GM12864 (cell line): Measurements from ENCODE around the gene GALNS.

Experiments used
- DNase-seq: peaks from one replicate; pipeline ENCODE4 v3.0.0-alpha.2; 2011; ENCODE audit warnings: low read depth
- H3K4me3 ChIP-seq: 2 replicates; pipeline ENCODE4 v1.5.1; 2011; ENCODE audit warnings: mild to moderate bottlenecking, low read depth, low read length, control low read depth
- TF ChIP-seq, protein P1 (sequence below): IDR thresholded peaks from 2 replicates; pipeline ENCODE4 v1.5.1; 2011; ENCODE audit warnings: low read depth, mild to moderate bottlenecking, moderate library complexity, low read length, control low read depth, inconsistent platforms; ENCODE audit errors: missing control alignments

GALNS gene

GRCh38 chr16:88816736-88817535 lies 39.8 kb downstream of the GALNS start:
- no peak overlapping the region for H3K4me3 ChIP-seq
- TF ChIP-seq, protein P1, sequence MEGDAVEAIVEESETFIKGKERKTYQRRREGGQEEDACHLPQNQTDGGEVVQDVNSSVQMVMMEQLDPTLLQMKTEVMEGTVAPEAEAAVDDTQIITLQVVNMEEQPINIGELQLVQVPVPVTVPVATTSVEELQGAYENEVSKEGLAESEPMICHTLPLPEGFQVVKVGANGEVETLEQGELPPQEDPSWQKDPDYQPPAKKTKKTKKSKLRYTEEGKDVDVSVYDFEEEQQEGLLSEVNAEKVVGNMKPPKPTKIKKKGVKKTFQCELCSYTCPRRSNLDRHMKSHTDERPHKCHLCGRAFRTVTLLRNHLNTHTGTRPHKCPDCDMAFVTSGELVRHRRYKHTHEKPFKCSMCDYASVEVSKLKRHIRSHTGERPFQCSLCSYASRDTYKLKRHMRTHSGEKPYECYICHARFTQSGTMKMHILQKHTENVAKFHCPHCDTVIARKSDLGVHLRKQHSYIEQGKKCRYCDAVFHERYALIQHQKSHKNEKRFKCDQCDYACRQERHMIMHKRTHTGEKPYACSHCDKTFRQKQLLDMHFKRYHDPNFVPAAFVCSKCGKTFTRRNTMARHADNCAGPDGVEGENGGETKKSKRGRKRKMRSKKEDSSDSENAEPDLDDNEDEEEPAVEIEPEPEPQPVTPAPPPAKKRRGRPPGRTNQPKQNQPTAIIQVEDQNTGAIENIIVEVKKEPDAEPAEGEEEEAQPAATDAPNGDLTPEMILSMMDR = no peak
- DNase-seq = no peak

- TF ChIP-seq, protein P1 = peak; percentile 87
- no peak overlapping the region for H3K4me3 ChIP-seq
- DNase-seq = no peak
These were observed 40.7 kb downstream of the GALNS start for GRCh38 chr16:88815901-88816589.

DNA sequence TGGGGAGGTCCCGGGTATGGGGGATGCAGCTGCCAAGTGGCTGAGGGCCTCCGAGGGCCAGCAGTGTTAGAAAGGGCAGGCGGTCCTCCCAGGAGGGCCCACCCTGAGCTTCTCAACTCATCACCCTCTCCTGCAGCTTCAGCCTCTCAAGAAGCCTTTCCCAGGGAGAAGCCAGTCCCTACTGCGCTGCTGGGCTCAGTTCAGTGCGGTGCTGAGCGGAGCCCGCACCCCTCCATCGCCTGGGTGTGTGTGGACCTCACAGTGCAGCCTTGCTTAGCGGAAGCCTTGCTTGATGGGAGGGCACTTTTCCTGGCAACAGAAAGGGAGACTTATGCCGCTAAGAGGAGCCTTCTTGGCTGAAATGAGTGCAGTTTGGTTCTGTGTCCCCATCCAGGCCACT lies 41.5 kb downstream of the GALNS start:
- TF ChIP-seq, protein P1 = no peak
- DNase-seq = no peak
- no peak overlapping the region for H3K4me3 ChIP-seq

DNA sequence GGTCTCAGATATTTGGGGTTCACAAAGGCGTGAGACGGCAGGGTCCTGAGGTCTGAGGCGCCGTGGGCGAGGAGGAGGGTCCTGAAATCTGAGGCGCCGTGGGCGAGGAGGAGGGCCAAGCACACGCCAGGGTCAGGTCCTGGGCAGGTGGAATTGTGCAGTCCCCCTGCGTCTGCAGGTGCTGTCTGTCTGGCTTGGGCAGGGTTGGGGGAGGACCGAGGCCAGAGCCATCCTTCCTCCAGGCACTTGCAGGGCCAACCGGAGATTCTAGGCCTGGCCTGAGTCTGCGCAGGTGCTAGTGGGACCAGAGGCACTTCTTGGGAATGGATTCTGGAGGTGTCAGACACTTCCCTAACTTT lies 42.6 kb downstream of the GALNS start:
- no peak for DNase-seq
- TF ChIP-seq, protein P1 = no peak
- no peak overlapping the region for H3K4me3 ChIP-seq

- TF ChIP-seq, protein P1 = no peak
- H3K4me3 ChIP-seq = no peak overlapping the region
- DNase-seq = no peak
These were observed 43.2 kb downstream of the GALNS start for GRCh38 chr16:88813269-88814143.

DNA sequence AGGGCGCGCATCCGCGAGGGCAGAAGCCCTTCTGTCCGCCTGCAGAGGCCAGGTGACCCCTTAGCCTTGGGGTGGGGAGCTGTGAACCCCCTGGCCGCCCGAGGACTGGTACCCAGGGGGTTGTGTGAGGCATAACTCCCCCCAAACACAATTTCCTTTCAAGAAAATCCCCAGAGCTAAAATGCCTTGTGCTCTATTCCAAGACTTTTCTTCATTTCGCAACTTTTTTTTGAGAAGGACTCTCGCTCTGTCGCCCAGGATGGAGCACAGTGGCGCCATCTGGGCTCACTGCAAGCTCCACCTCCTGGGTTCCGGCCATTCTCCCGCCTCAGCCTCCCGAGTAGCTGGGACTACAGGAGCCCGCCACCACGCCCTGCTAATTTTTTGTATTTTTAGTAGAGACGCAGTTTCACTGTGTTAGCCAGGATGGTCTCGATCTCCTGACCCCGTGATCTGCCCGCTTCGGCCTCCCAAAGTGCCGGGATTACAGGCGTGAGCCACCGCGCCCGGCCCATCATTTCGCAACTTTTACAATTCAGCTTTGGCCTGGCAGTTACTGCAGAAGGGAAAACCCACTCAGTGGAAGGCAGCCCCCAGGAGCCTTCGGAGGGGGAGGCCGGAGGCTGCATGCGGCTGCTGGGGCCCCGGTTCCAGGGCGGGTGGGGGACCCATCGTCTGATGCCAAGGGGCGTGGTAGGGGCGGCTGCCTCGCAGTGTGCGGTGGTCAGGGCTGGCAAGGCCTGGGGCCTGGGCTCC lies 44.1 kb downstream of the GALNS start:
- TF ChIP-seq, protein P1 = no peak
- H3K4me3 ChIP-seq = peak overlapping the region; percentile 72
- DNase-seq = no peak
